GM18951 (cell line): Measurements from ENCODE around the gene NLRP12.
"Not testable (repeated sequence)": the region's sequence is repeated elsewhere in the genome, so short reads cannot be mapped to it uniquely, and the experiment has no call there.

ENCODE experiments used
- POLR2A ChIP-seq: IDR thresholded peaks from 4 replicates; pipeline ENCODE4 v1.6.1; 2011; ENCODE audit warnings: mild to moderate bottlenecking; ENCODE audit not compliant: insufficient read length, insufficient read depth; ENCODE audit errors: extremely low read depth
- in situ Hi-C: fragments of 300-500 bp; cut with MboI; formaldehyde crosslinking; loops from one replicate; pipeline ENCODE4 v1.12.0; 2022; ENCODE audit warnings: low sequenced_read_pairs, mixed read lengths, inconsistent platforms; ENCODE audit not compliant: unreplicated experiment

NLRP12 gene

GRCh38 chr19:53785196-53785889 lies 38.8 kb downstream of the NLRP12 start:
- in situ Hi-C loops = no loop called here
- no peak for TF ChIP-seq POLR2A

- in situ Hi-C loops = no loop called here
- no peak for TF ChIP-seq POLR2A
These were observed 41.4 kb downstream of the NLRP12 start for GRCh38 chr19:53782698-53783097.

DNA sequence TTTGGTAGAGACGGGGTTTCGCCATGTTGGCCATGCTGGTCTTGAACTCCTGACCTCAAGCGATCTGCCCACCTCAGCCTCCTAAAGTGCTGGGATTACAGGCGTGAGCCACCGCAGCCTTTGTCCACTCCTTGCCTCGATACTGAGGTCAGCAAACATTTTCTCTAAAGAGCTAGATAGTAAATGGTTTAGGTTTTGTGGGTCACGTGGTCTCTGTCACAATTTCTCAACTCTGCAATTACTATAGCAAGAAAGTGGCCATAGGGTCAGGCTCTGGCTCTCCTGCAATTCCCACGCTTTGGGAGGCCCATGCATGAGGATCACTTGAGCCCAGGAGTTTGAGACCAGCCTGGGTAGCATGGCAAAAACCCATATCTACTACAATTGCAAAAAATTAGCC lies 42.8 kb downstream of the NLRP12 start:
- in situ Hi-C loops = not testable (repeated sequence)

- no peak for TF ChIP-seq POLR2A
- in situ Hi-C loops = no loop called here
These were observed 43.6 kb downstream of the NLRP12 start for GRCh38 chr19:53780506-53780905.

DNA sequence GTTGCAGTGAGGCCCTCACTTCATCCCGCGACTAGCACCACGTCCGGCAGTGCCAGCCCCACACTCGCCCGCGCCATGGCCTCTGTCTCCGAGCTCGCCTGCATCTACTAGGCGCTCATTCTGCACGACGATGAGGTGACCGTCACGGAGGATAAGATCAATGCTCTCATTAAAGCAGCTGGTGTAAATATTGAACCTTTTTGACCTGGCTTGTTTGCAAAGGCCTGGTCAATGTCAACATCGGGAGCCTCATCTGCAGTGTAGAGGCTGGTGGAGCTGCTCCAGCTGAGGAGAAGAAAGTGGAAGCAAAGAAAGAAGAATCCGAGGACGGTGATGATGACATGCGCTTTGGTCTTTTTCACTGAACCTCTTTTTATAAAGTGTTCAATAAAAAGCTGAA lies 48.6 kb downstream of the NLRP12 start:
- in situ Hi-C loops = no loop called here
- no peak for TF ChIP-seq POLR2A

GRCh38 chr19:53774491-53774890 lies 49.6 kb downstream of the NLRP12 start:
- in situ Hi-C loops = not testable (repeated sequence)

GRCh38 chr19:53773999-53774398 lies 50.1 kb downstream of the NLRP12 start:
- in situ Hi-C loops = no loop called here
- TF ChIP-seq POLR2A = no peak

GRCh38 chr19:53772943-53773342 lies 51.2 kb downstream of the NLRP12 start:
- in situ Hi-C loops = no loop called here
- TF ChIP-seq POLR2A = no peak

DNA sequence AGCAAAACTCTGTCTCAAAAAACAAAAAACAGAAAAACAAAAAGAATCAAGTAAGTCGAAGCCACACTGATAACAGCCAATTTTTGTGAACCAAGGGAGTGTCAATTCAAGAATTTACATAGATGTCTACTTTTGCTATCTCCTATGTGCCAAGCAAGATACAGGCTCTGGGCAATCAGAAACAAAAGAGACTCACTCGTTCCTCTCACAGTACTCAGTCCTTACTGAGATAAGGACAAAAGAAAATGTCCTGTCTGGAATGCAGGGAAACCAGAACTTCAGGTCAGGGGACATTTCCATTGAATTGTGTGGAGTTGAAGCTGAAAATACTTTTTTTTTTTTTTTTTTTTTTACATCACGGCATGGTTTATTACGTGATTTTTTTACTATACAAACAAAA lies 53.0 kb downstream of the NLRP12 start:
- TF ChIP-seq POLR2A = no peak
- in situ Hi-C loops = no loop called here

DNA sequence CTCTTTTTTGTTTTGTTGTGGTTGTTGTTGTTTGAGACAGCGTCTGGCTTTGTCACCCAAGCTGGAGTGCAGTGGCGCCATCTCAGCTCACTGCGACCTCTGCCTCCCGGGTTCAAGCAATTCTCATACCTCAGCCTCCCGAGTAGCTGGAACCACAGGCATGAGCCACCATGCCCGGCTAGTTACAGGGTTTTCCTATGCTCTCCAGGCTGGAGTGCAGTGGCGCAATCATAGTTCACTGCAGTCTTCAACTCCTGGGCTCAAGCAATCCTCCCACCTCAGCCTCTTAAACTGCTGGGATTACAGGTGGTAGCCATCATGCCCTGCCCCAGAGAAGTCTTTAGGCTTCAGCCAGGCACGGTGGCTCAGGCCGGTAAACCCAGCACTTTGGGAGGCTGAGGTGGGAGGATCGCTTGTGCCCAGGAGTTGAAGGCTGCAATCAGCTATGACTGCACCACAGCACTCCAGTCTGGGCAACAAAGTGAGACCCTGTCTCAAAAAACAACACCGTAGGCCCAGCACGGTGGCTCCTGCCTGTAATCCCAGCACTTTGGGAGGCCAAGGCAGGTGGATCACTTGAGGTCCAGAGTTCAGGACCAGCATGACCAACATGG lies 54.3 kb downstream of the NLRP12 start:
- in situ Hi-C loops = not testable (repeated sequence)

DNA sequence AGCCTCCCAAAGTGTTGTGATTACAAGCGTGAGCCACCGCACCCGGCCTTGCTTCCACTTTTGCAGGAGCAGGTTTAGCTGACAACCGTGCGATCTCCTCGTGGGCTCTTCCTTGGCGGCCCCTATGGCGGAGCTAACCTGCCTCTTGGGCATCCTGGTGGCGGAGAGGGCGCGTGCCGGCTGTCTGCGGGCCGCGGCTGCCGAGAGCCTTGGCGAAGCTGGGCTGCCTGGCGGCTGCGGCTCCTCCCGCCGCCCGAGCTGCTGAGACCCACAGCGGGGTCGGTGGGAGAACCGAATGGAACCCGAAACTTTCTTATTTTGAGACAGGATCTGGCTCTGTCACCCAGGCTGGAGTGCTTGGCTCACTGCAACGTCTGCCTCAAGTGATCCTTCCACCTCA lies 55.7 kb downstream of the NLRP12 start:
- in situ Hi-C loops = no loop called here
- no peak for TF ChIP-seq POLR2A

GRCh38 chr19:53758991-53759390 lies 65.1 kb downstream of the NLRP12 start:
- in situ Hi-C loops = not testable (repeated sequence)
